Measurements from ENCODE around the gene MRGPRX4. TPM values are rescaled to one million over a fixed set of nuclear protein-coding genes. Genes with fewer than 3 reads are reported as not detected.
"Not testable (repeated sequence)": the region's sequence is repeated elsewhere in the genome, so short reads cannot be mapped to it uniquely, and the experiment has no call there.

MRGPRX4 gene
- total RNA-seq = not detected

GRCh38 chr11:18172666-18173065 lies at the start of gene MRGPRX4:
Gene MRGPRX4, plus strand, starts transcription at chr11:18172837. Its CDS starts 420 bp downstream, at chr11:18173257.
- intact Hi-C loops (cut with DNase I; ENCODE audit: low total_unique reads) = no loop called here
- no peak for TF ChIP-seq CTCF (IDR thresholded peaks at IDR 0.05)
- TF ChIP-seq POLR2A (IDR thresholded peaks at IDR 0.05) = no peak
- Histone ChIP-seq H3K4me3 (no peak within 1 kb of the TSS), H3K4me1 (no peaks in the 10 kb centered on the region), H3K9me3 (no peaks in the 10 kb centered on the region), H3K36me3 (no peaks in the 10 kb centered on the region), H3K27me3 (no peaks in the 10 kb centered on the region), H3K27ac (no peak within 1 kb of the TSS)
- DNase-seq = no peak

DNA sequence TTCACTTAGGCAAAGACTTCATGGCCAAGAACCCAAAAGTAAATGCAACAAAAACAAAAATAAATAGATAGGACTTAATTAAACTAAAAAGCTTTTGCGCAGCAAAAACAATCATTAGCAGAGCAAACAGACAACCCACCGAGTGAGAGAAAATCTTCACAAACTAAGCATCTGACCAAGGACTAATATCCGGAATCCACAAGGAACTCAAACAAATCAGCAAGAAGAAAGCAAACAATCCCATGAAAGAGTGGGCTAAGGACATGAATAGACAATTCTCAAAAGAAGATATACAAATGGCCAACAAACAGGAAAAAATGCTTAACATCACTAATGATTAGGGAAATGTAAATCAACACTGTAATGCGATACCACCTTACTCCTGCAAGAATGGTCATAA lies 41.5 kb upstream of the MRGPRX4 start:
- intact Hi-C loops (cut with DNase I; ENCODE audit: low total_unique reads); DNase-seq; H3K36me3 ChIP-seq; H3K27me3 ChIP-seq; H3K4me3 ChIP-seq; H3K4me1 ChIP-seq; H3K27ac ChIP-seq; H3K9me3 ChIP-seq: not testable (repeated sequence)

DNA sequence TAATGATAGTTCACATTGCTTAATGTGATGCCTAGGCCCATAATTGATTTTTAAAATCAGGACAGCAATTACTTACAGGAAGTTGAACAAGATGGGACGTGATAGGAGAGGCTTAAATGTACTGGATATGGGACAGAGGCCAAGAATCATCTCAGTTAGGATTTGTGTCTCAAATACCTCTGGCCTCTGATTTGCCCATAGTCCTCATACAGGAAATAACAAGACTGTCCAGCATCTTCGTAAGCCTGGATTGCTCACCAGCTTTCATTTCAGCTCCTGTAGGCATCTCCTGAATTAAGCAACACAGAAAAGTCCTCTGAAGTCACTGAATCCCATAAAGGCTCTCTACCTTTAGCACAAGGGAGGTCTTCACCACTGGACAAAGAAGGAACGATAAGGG lies 40.3 kb upstream of the MRGPRX4 start, which contains the start of gene MRGPRX3:
Gene MRGPRX3 (plus strand): TSS at position 231 of the 400 bp plus-strand sequence. CDS start 4,632 bp downstream, outside the sequence.
- TF ChIP-seq CTCF (IDR thresholded peaks at IDR 0.05) = no peak
- TF ChIP-seq POLR2A (IDR thresholded peaks at IDR 0.05) = no peak
- H3K27ac ChIP-seq = no peak within 1 kb of the TSS
- intact Hi-C loops (cut with DNase I; ENCODE audit: low total_unique reads) = no loop called here
- H3K27me3 ChIP-seq = no peaks in the 10 kb centered on the region
- no peak within 1 kb of the TSS for H3K4me3 ChIP-seq
- H3K9me3 ChIP-seq = no peaks in the 10 kb centered on the region
- no peaks in the 10 kb centered on the region for H3K36me3 ChIP-seq
- H3K4me1 ChIP-seq = no peaks in the 10 kb centered on the region
- DNase-seq = no peak

GRCh38 chr11:18135308-18135707 lies 37.3 kb upstream of the MRGPRX4 start:
- DNase-seq = no peak
- TF ChIP-seq CTCF (IDR thresholded peaks at IDR 0.05) (no peak), POLR2A (IDR thresholded peaks at IDR 0.05) (no peak)
- H3K9me3 ChIP-seq = no peaks in the 10 kb centered on the region
- intact Hi-C loops (cut with DNase I; ENCODE audit: low total_unique reads) = no loop called here
- H3K36me3 ChIP-seq = no peaks in the 10 kb centered on the region
- no peaks in the 10 kb centered on the region for H3K27me3 ChIP-seq
- H3K4me3 ChIP-seq = no peak overlapping the region
- no peaks in the 10 kb centered on the region for H3K4me1 ChIP-seq
- no peak overlapping the region for H3K27ac ChIP-seq

DNA sequence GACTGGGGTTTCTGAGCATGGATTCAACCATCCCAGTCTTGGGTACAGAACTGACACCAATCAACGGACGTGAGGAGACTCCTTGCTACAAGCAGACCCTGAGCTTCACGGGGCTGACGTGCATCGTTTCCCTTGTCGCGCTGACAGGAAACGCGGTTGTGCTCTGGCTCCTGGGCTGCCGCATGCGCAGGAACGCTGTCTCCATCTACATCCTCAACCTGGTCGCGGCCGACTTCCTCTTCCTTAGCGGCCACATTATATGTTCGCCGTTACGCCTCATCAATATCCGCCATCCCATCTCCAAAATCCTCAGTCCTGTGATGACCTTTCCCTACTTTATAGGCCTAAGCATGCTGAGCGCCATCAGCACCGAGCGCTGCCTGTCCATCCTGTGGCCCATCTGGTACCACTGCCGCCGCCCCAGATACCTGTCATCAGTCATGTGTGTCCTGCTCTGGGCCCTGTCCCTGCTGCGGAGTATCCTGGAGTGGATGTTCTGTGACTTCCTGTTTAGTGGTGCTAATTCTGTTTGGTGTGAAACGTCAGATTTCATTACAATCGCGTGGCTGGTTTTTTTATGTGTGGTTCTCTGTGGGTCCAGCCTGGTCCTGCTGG lies 35.3 kb upstream of the MRGPRX4 start:
- no peaks in the 10 kb centered on the region for H3K4me1 ChIP-seq
- no peak for DNase-seq
- H3K9me3 ChIP-seq = no peaks in the 10 kb centered on the region
- TF ChIP-seq POLR2A (IDR thresholded peaks at IDR 0.05) = no peak
- TF ChIP-seq CTCF (IDR thresholded peaks at IDR 0.05) = no peak
- intact Hi-C loops (cut with DNase I; ENCODE audit: low total_unique reads) = no loop called here
- H3K4me3 ChIP-seq = no peak overlapping the region
- H3K27me3 ChIP-seq = no peaks in the 10 kb centered on the region
- no peaks in the 10 kb centered on the region for H3K36me3 ChIP-seq
- no peak overlapping the region for H3K27ac ChIP-seq

DNA sequence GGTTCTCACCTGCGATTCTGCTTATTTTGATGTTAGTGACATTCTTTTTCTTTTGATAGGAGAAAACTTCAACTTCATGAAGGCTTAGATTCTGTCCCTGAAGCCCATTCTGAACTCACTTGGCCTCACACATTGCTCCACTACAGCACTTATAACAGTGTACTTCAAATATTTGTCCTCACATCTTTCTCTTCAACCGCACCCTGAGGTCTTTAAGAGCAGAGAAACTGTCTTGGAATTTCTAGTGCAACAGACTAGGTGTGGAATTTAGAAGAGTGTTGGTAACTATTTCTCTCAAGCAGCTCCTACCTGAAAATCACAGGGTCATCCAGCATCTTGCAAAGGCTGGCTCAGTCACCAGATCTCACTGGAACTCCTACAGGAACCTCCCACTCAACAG lies 32.5 kb upstream of the MRGPRX4 start:
- Histone ChIP-seq H3K4me1 (no peaks in the 10 kb centered on the region), H3K9me3 (no peaks in the 10 kb centered on the region), H3K36me3 (no peaks in the 10 kb centered on the region), H3K4me3 (no peak overlapping the region), H3K27me3 (no peaks in the 10 kb centered on the region), H3K27ac (no peak overlapping the region)
- intact Hi-C loops (cut with DNase I; ENCODE audit: low total_unique reads) = no loop called here
- TF ChIP-seq CTCF (IDR thresholded peaks at IDR 0.05) = no peak
- TF ChIP-seq POLR2A (IDR thresholded peaks at IDR 0.05) = no peak
- no peak for DNase-seq

Data from uterus (tissue), 4 donors.